OCI-LY3 (cell line): ENCODE measurements around the gene FANCG.

ENCODE experiments used
- EZH2phosphoT487 ChIP-seq: fragments of 200-600 bp; shearing (Covaris generic); IDR thresholded peaks from 2 replicates; pipeline ENCODE4 v1.6.1; 2018; ENCODE audit warnings: antibody characterized with exemption, mixed run types, low read depth
- TF ChIP-seq, protein P1 (sequence below): fragments of 200-600, 300-600 bp; sonication (generic); IDR thresholded peaks from 2 replicates; pipeline ENCODE4 v1.5.1; 2014; ENCODE audit warnings: antibody characterized with exemption, low read length, low read depth

DNA sequence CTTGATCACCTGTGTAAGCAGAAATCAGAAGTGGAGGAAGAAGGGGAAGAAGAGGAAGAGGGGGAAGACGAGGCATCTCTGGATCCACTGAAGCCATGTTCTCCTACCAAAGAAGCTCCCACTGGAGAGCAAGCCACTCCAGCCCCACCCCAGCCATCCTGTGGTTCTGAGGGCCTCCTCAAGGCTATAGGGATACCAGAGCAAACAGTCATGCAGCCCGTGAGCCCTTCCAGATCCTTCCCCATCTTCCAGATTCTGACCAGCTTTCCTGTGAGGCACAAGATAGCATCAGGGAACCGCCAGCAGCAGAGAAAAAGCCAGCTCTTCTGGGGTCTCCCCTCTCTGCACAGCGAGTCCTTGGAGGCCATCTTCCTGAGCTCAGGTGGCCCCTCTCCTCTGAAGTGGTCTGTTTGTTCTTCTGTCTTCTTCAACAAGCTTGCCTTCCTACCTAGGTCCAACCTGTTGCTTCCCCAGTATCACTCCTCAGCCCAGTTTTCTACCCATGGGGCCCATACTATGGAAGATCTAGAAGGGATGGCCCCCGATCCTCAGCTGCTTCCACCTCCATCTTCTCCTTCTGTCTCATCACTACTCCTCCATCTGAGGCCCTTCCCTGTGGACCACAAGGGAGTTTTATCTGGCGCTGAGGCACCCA lies 36.7 kb downstream of the FANCG start:
- TF ChIP-seq, protein P1, sequence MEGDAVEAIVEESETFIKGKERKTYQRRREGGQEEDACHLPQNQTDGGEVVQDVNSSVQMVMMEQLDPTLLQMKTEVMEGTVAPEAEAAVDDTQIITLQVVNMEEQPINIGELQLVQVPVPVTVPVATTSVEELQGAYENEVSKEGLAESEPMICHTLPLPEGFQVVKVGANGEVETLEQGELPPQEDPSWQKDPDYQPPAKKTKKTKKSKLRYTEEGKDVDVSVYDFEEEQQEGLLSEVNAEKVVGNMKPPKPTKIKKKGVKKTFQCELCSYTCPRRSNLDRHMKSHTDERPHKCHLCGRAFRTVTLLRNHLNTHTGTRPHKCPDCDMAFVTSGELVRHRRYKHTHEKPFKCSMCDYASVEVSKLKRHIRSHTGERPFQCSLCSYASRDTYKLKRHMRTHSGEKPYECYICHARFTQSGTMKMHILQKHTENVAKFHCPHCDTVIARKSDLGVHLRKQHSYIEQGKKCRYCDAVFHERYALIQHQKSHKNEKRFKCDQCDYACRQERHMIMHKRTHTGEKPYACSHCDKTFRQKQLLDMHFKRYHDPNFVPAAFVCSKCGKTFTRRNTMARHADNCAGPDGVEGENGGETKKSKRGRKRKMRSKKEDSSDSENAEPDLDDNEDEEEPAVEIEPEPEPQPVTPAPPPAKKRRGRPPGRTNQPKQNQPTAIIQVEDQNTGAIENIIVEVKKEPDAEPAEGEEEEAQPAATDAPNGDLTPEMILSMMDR = no peak
- TF ChIP-seq EZH2phosphoT487 = no peak
